ENCODE measurements around the gene CTIF.

CTIF gene

GRCh38 chr18:48876590-48876989 is 337.8 kb downstream of the CTIF start:
- H3K36me3 ChIP-seq (ENCODE audit: insufficient read depth, low read length), result no peaks in the 10 kb centered on the region
- H3K4me3 ChIP-seq, result no peak overlapping the region
- no peak for DNase-seq (ENCODE audit: low read depth, low spot score)
- H3K9me3 ChIP-seq (ENCODE audit: low read depth, low read length), result no peaks in the 10 kb centered on the region
- no peak overlapping the region for H3K9ac ChIP-seq (ENCODE audit: insufficient read length)
- TF ChIP-seq EZH2 (IDR thresholded peaks at IDR 0.05) (no peak), POLR2AphosphoS5 (IDR thresholded peaks at IDR 0.05; ENCODE audit: borderline replicate concordance, low read depth, low read length) (no peak), FOXP2 (optimal IDR thresholded peaks at IDR 0.05; ENCODE audit: control extremely low read depth, extremely low read length, insufficient read depth) (no peak)
- no peak overlapping the region for H3K27ac ChIP-seq

- H3K4me3 ChIP-seq, result no peak overlapping the region
- no peak overlapping the region for H3K27ac ChIP-seq
- DNase-seq (ENCODE audit: low read depth, low spot score), result no peak
- no peak for TF ChIP-seq EZH2 (IDR thresholded peaks at IDR 0.05)
- no peak for TF ChIP-seq POLR2AphosphoS5 (IDR thresholded peaks at IDR 0.05; ENCODE audit: borderline replicate concordance, low read depth, low read length)
- TF ChIP-seq FOXP2 (optimal IDR thresholded peaks at IDR 0.05; ENCODE audit: control extremely low read depth, extremely low read length, insufficient read depth), result no peak
- no peaks in the 10 kb centered on the region for H3K36me3 ChIP-seq (ENCODE audit: insufficient read depth, low read length)
- H3K9me3 ChIP-seq (ENCODE audit: low read depth, low read length), result no peaks in the 10 kb centered on the region
- H3K9ac ChIP-seq (ENCODE audit: insufficient read length), result no peak overlapping the region
Measured at GRCh38 chr18:48877941-48878340, 339.1 kb downstream of the CTIF start.

GRCh38 chr18:48878471-48878870 is 339.6 kb downstream of the CTIF start:
- H3K9ac ChIP-seq (ENCODE audit: insufficient read length), result no peak overlapping the region
- no peaks in the 10 kb centered on the region for H3K9me3 ChIP-seq (ENCODE audit: low read depth, low read length)
- no peaks in the 10 kb centered on the region for H3K36me3 ChIP-seq (ENCODE audit: insufficient read depth, low read length)
- no peak overlapping the region for H3K27ac ChIP-seq
- H3K4me3 ChIP-seq, result no peak overlapping the region
- no peak for TF ChIP-seq FOXP2 (optimal IDR thresholded peaks at IDR 0.05; ENCODE audit: control extremely low read depth, extremely low read length, insufficient read depth)
- TF ChIP-seq EZH2 (IDR thresholded peaks at IDR 0.05), result no peak
- TF ChIP-seq POLR2AphosphoS5 (IDR thresholded peaks at IDR 0.05; ENCODE audit: borderline replicate concordance, low read depth, low read length), result no peak
- DNase-seq (ENCODE audit: low read depth, low spot score), result no peak

- TF ChIP-seq FOXP2 (optimal IDR thresholded peaks at IDR 0.05; ENCODE audit: control extremely low read depth, extremely low read length, insufficient read depth) (no peak), EZH2 (IDR thresholded peaks at IDR 0.05) (no peak), POLR2AphosphoS5 (IDR thresholded peaks at IDR 0.05; ENCODE audit: borderline replicate concordance, low read depth, low read length) (no peak)
- Histone ChIP-seq H3K9me3 (ENCODE audit: low read depth, low read length) (no peaks in the 10 kb centered on the region), H3K36me3 (ENCODE audit: insufficient read depth, low read length) (no peaks in the 10 kb centered on the region), H3K27ac (no peak overlapping the region), H3K9ac (ENCODE audit: insufficient read length) (no peak overlapping the region), H3K4me3 (no peak overlapping the region)
- DNase-seq (ENCODE audit: low read depth, low spot score), result no peak
Measured at GRCh38 chr18:48879008-48879431, 340.2 kb downstream of the CTIF start.

- TF ChIP-seq POLR2AphosphoS5 (IDR thresholded peaks at IDR 0.05; ENCODE audit: borderline replicate concordance, low read depth, low read length), result no peak
- TF ChIP-seq EZH2 (IDR thresholded peaks at IDR 0.05), result no peak
- no peak for TF ChIP-seq FOXP2 (optimal IDR thresholded peaks at IDR 0.05; ENCODE audit: control extremely low read depth, extremely low read length, insufficient read depth)
- no peak overlapping the region for H3K4me3 ChIP-seq
- no peaks in the 10 kb centered on the region for H3K9me3 ChIP-seq (ENCODE audit: low read depth, low read length)
- no peak overlapping the region for H3K27ac ChIP-seq
- DNase-seq (ENCODE audit: low read depth, low spot score), result no peak
- no peak overlapping the region for H3K9ac ChIP-seq (ENCODE audit: insufficient read length)
- H3K36me3 ChIP-seq (ENCODE audit: insufficient read depth, low read length), result no peaks in the 10 kb centered on the region
Measured at GRCh38 chr18:48880931-48881330, 342.1 kb downstream of the CTIF start.

GRCh38 chr18:48882379-48882778 is 343.5 kb downstream of the CTIF start:
- TF ChIP-seq FOXP2 (optimal IDR thresholded peaks at IDR 0.05; ENCODE audit: control extremely low read depth, extremely low read length, insufficient read depth), result no peak
- TF ChIP-seq POLR2AphosphoS5 (IDR thresholded peaks at IDR 0.05; ENCODE audit: borderline replicate concordance, low read depth, low read length), result no peak
- no peak for TF ChIP-seq EZH2 (IDR thresholded peaks at IDR 0.05)
- no peak overlapping the region for H3K27ac ChIP-seq
- no peak overlapping the region for H3K9ac ChIP-seq (ENCODE audit: insufficient read length)
- no peak overlapping the region for H3K4me3 ChIP-seq
- no peaks in the 10 kb centered on the region for H3K9me3 ChIP-seq (ENCODE audit: low read depth, low read length)
- no peaks in the 10 kb centered on the region for H3K36me3 ChIP-seq (ENCODE audit: insufficient read depth, low read length)
- no peak for DNase-seq (ENCODE audit: low read depth, low spot score)

- H3K36me3 ChIP-seq (ENCODE audit: insufficient read depth, low read length), result no peaks in the 10 kb centered on the region
- no peak overlapping the region for H3K4me3 ChIP-seq
Measured at GRCh38 chr18:48884306-48884705, 345.5 kb downstream of the CTIF start.

GRCh38 chr18:48884771-48885170 is 345.9 kb downstream of the CTIF start:
- TF ChIP-seq EZH2 (IDR thresholded peaks at IDR 0.05) (no peak), POLR2AphosphoS5 (IDR thresholded peaks at IDR 0.05; ENCODE audit: borderline replicate concordance, low read depth, low read length) (no peak), FOXP2 (optimal IDR thresholded peaks at IDR 0.05; ENCODE audit: control extremely low read depth, extremely low read length, insufficient read depth) (no peak)
- Histone ChIP-seq H3K9ac (ENCODE audit: insufficient read length) (no peak overlapping the region), H3K27ac (no peak overlapping the region), H3K4me3 (no peak overlapping the region), H3K36me3 (ENCODE audit: insufficient read depth, low read length) (no peaks in the 10 kb centered on the region), H3K9me3 (ENCODE audit: low read depth, low read length) (no peaks in the 10 kb centered on the region)
- no peak for DNase-seq (ENCODE audit: low read depth, low spot score)

More at GRCh38 chr18:48884306-48884705, 345.5 kb downstream of the CTIF start:
- DNase-seq (ENCODE audit: low read depth, low spot score), result no peak
- TF ChIP-seq POLR2AphosphoS5 (IDR thresholded peaks at IDR 0.05; ENCODE audit: borderline replicate concordance, low read depth, low read length) (no peak), FOXP2 (optimal IDR thresholded peaks at IDR 0.05; ENCODE audit: control extremely low read depth, extremely low read length, insufficient read depth) (no peak)
- no peak overlapping the region for H3K27ac ChIP-seq
- no peaks in the 10 kb centered on the region for H3K9me3 ChIP-seq (ENCODE audit: low read depth, low read length)
- no peak overlapping the region for H3K9ac ChIP-seq (ENCODE audit: insufficient read length)

- TF ChIP-seq FOXP2 (optimal IDR thresholded peaks at IDR 0.05; ENCODE audit: control extremely low read depth, extremely low read length, insufficient read depth), result no peak
- TF ChIP-seq EZH2 (IDR thresholded peaks at IDR 0.05), result no peak
- no peak for TF ChIP-seq POLR2AphosphoS5 (IDR thresholded peaks at IDR 0.05; ENCODE audit: borderline replicate concordance, low read depth, low read length)
Measured at GRCh38 chr18:48885266-48885923, 346.6 kb downstream of the CTIF start.

More at GRCh38 chr18:48885266-48885923, 346.6 kb downstream of the CTIF start:
- Histone ChIP-seq H3K9ac (ENCODE audit: insufficient read length) (no peak overlapping the region), H3K27ac (no peak overlapping the region), H3K4me3 (no peak overlapping the region), H3K36me3 (ENCODE audit: insufficient read depth, low read length) (no peaks in the 10 kb centered on the region), H3K9me3 (ENCODE audit: low read depth, low read length) (no peaks in the 10 kb centered on the region)
- DNase-seq (ENCODE audit: low read depth, low spot score), result no peak
